ENCODE results near the gene BCL6.
A peak's percentile ranks its signal among the peaks of the same experiment; 100 is the strongest.

Gene BCL6

DNA sequence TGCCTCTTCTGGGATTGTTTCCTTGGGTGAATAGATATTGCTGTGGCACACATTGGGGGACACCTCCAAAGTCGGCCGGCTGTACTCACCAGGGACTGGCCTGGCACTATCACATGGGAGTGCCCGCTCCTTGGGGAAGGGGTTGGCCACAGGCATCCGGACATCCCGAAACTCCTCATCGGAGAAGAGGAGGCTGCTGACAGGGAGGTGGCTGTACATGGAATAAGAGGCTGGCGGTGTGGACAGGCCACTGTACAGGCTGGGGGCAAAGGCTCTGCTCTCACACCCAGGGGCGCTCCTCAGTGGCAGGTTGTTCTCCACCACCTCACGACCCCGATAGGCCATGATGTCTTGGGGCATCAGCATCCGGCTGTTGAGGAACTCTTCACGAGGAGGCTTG, 15.7 kb downstream of the BCL6 start:
- TF ChIP-seq, protein P1, sequence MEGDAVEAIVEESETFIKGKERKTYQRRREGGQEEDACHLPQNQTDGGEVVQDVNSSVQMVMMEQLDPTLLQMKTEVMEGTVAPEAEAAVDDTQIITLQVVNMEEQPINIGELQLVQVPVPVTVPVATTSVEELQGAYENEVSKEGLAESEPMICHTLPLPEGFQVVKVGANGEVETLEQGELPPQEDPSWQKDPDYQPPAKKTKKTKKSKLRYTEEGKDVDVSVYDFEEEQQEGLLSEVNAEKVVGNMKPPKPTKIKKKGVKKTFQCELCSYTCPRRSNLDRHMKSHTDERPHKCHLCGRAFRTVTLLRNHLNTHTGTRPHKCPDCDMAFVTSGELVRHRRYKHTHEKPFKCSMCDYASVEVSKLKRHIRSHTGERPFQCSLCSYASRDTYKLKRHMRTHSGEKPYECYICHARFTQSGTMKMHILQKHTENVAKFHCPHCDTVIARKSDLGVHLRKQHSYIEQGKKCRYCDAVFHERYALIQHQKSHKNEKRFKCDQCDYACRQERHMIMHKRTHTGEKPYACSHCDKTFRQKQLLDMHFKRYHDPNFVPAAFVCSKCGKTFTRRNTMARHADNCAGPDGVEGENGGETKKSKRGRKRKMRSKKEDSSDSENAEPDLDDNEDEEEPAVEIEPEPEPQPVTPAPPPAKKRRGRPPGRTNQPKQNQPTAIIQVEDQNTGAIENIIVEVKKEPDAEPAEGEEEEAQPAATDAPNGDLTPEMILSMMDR (IDR thresholded peaks at IDR 0.05; ENCODE audit: borderline replicate concordance, insufficient read depth, low read depth, low read length): no peak
- no peak overlapping the region for H3K4me3 ChIP-seq (ENCODE audit: low read depth, low read length)

DNA sequence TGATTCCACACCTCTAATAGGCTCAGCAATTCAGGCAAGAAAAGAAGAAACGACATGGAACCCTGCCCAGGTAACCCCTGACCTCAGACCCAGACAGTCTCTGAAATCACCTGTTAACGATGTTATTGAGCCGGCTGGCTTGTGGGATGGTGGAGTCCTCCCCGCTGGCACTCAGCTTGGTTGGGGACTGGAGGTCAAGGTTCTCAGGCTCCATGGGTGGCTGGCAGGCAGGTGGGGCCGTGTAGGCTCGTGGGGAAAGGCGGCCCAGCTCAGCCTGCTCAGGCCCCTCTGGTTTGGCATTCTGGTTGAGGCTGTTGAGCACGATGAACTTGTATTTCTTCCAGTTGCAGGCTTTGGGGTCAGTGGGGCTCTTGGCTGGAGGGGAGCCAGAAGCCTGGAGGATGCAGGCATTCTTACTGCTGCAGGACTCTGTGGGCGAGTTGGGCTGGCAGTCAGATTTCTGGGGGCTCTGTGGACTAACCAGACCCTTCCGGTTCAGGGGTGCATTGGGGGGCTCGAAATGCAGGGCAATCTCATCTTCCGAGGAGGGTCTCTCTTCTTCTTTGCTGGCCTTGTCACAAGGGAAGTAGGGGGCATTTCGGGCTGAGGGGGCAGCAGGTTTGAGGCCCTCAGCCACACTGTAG, 16.2 kb downstream of the BCL6 start:
- H3K4me3 ChIP-seq (ENCODE audit: low read depth, low read length): no peak overlapping the region
- TF ChIP-seq, protein P1 (IDR thresholded peaks at IDR 0.05; ENCODE audit: borderline replicate concordance, insufficient read depth, low read depth, low read length): no peak

- H3K4me3 ChIP-seq (ENCODE audit: low read depth, low read length): no peak overlapping the region
- TF ChIP-seq, protein P1 (IDR thresholded peaks at IDR 0.05; ENCODE audit: borderline replicate concordance, insufficient read depth, low read depth, low read length): no peak
Observed at GRCh38 chr3:187728248-187728647, 17.0 kb downstream of the BCL6 start.

DNA sequence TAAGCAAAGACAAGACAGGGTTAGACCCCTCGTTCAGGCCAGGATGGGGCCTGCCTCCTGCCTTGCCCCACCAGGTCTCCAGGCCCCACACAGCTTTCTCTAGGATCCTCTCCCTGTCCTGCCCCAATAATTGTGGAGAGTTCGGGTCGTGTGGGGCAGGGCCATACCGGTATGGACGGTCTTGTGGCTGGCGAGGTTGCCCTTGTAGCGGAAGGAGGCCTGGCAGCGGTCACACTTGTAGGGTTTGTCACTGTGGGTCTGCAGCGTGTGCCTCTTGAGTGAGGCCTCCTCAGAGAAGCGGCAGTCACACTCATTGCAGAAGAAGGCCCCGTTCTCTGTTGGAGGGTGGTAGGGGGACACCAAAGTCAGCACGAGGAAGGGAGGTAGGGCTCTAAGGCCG, 18.7 kb downstream of the BCL6 start:
- TF ChIP-seq, protein P1 (IDR thresholded peaks at IDR 0.05; ENCODE audit: borderline replicate concordance, insufficient read depth, low read depth, low read length): no peak

DNA sequence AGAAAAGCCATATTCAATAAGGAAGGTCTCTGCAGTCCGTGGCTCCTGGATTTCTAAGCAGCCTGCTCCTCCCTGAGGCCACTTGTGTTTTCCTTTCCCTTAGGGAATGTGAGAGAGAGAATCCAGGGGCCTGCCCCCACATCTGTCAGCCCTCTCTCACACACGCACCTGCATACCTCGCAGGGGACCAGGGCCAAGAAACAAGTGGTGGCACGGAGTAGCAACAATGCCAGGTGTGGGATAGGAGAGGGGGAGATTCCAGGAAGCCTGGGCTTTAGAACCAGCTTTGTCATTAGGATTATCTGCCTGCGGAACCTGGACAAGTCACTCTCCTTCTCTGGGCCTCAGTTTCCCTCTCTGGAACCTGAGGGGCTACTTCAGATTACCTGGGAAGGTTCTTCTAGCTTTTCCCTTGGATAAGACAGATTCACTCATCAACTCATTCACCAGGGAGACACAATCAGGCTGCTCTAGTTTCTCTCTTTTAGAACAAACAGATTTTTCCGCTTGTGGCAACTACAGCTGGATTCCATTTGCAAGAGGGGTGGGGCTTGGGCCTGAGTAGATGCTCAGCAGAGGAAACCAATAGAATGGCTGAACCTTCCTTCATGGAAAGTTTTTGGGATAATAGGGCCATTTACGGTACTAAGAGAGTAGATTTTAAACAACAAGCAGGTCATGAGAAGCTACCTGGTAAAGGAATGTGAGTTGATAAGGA, 19.5 kb downstream of the BCL6 start:
- H3K4me3 ChIP-seq (ENCODE audit: low read depth, low read length): no peak overlapping the region
- TF ChIP-seq, protein P1 (IDR thresholded peaks at IDR 0.05; ENCODE audit: borderline replicate concordance, insufficient read depth, low read depth, low read length): no peak

More for the DNA sequence above, 18.7 kb downstream of the BCL6 start:
- H3K4me3 ChIP-seq (ENCODE audit: low read depth, low read length): no peak overlapping the region

DNA sequence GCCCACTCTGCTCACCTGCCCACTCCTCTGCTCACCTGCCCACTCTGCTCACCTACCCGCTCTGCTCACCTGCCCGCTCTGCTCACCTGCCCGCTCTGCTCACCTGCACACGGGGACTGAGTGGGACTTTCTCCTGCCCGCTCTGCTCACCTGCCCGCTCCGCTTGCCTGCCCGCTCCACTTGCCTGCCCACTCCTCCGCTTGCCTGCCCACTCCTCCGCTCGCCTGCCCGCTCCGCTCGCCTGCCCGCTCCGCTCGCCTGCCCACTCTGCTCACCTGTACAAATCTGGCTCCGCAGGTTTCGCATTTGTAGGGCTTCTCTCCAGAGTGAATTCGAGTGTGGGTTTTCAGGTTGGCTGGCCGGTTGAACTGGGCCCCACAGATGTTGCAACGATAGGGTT, 20.0 kb downstream of the BCL6 start:
- no peak overlapping the region for H3K4me3 ChIP-seq (ENCODE audit: low read depth, low read length)
- TF ChIP-seq, protein P1 (IDR thresholded peaks at IDR 0.05; ENCODE audit: borderline replicate concordance, insufficient read depth, low read depth, low read length): no peak

- no peak overlapping the region for H3K4me3 ChIP-seq (ENCODE audit: low read depth, low read length)
- TF ChIP-seq, protein P1 (IDR thresholded peaks at IDR 0.05; ENCODE audit: borderline replicate concordance, insufficient read depth, low read depth, low read length): 0 out of 2 replicates have a peak, but pooled peaks have one; percentile 6
Observed at GRCh38 chr3:187722206-187722612, 23.1 kb downstream of the BCL6 start.
